SH-SY5Y (cell line): ENCODE results near the gene MAPK10.

Experiments
- GATA2 ChIP-seq: IDR thresholded peaks from 2 replicates; pipeline ENCODE4 v1.6.1; 2011; ENCODE audit warnings: mild to moderate bottlenecking, low read depth, low read length
- GATA3 ChIP-seq: IDR thresholded peaks from 2 replicates; pipeline ENCODE4 v1.6.1; 2011; ENCODE audit warnings: low read depth, mild to moderate bottlenecking, low read length, moderate library complexity

DNA sequence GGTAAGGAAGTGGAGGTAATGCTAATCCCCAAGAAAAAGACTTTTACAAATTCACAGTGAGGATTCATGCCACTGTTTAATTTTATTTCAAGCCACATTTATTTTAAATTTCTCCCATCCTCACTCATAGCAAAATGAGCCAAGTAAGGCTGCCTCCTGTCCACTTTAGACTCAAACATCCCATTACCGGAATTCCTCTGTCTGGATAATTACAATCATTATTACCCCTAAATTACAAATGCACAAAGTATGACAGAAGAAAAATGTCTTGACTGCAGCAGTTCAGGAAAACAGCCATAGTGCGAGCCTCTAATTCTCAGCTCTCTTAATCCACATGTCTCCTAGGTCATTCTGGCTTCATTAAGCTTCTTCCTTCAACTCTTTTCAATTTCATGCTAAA lies 57.0 kb downstream of the MAPK10 start:
- no peak for TF ChIP-seq GATA2
- no peak for TF ChIP-seq GATA3
